B cell (primary cell): ENCODE data around the gene MAP1S. TPM values are rescaled to one million over a fixed set of nuclear protein-coding genes. Genes with fewer than 3 reads are reported as not detected.
A peak's percentile ranks its signal among the peaks of the same experiment; 100 is the strongest.

Experiments
- ATAC-seq: fragments of 200-7000 bp; cut with Tn5 transposase; one replicate; pipeline ENCODE4 v1.10.0; 2021; ENCODE audit warnings: low read depth, mild to moderate bottlenecking, moderate number of reproducible peaks, moderate library complexity
- CTCF ChIA-PET: fragments of 350-600 bp; sonication (Branson Sonifier 250); formaldehyde crosslinking; loops from one replicate; lab custom pipeline; 2021; ENCODE audit warnings: antibody characterized with exemption, inconsistent platforms; lab: Charles Lee
- POLR2A ChIA-PET: fragments of 350-600 bp; sonication (Branson Sonifier 250); formaldehyde crosslinking; loops from one replicate; lab custom pipeline; 2021; ENCODE audit warnings: antibody characterized with exemption; lab: Charles Lee
- DNase-seq: peaks from one replicate; pipeline ENCODE4 v3.0.0; 2013
- H2AFZ ChIP-seq: 2 replicates; pipeline ENCODE4 v1.6.1; 2012; ENCODE audit warnings: mild to moderate bottlenecking, low read depth, low read length; ENCODE audit not compliant: insufficient read depth, poor library complexity, severe bottlenecking
- H3K27ac ChIP-seq, 2 donors: 1 replicate in 1 of 2; 2 replicates in 1 of 2; pipeline ENCODE4 v1.5.1; 2012 to 2013; ENCODE audit warnings: low read length in 2 of 2, mild to moderate bottlenecking in 2 of 2, moderate library complexity in 1 of 2
- H3K27me3 ChIP-seq, 4 experiments: fragments of 200-600 bp in 1 of 4; sonication (generic) in 1 of 4; replicated peaks in 1 of 4; 1 replicate in 2 of 4; 2 replicates in 2 of 4; pipeline versions ENCODE4 v1.6.1 to v1.7.0; 2013 to 2016; ENCODE audit warnings: low read length in 3 of 4, mild to moderate bottlenecking in 2 of 4, mixed read lengths in 1 of 4, moderate library complexity in 1 of 4; ENCODE audit not compliant: insufficient read depth in 4 of 4, control insufficient read depth in 3 of 4; ENCODE audit errors: control extremely low read depth in 1 of 4
- H3K36me3 ChIP-seq, 2 experiments: replicated peaks in 1 of 2; 1 replicate in 1 of 2; 2 replicates in 1 of 2; pipeline versions ENCODE4 v1.6.1 to v1.7.1; 2013; ENCODE audit warnings: low read length in 1 of 2; ENCODE audit not compliant: insufficient read depth in 2 of 2, control insufficient read depth in 1 of 2; ENCODE audit errors: control extremely low read depth in 1 of 2, extremely low read depth in 1 of 2
- H3K4me1 ChIP-seq, 2 donors: fragments of 200-600 bp in 1 of 2; sonication (generic) in 1 of 2; 1 replicate in 1 of 2; 2 replicates in 1 of 2; pipeline versions ENCODE4 v1.5.1 to v1.6.1; 2013 to 2017; ENCODE audit warnings: low read length in 2 of 2; ENCODE audit not compliant: control insufficient read depth in 2 of 2, insufficient read depth in 2 of 2
- H3K4me2 ChIP-seq: replicated peaks from 2 replicates; pipeline ENCODE3; 2012; ENCODE audit warnings: mild to moderate bottlenecking, low read depth, low read length; ENCODE audit not compliant: poor library complexity, severe bottlenecking
- H3K4me3 ChIP-seq, 5 experiments: fragments of 200-600 bp in 1 of 5; sonication (generic) in 1 of 5; 1 replicate in 3 of 5; 2 replicates in 2 of 5; pipeline versions ENCODE4 v1.5.1 to v1.7.0; 2011 to 2016; ENCODE audit warnings: low read length in 4 of 5, mild to moderate bottlenecking in 4 of 5, low read depth in 2 of 5, control low read depth in 1 of 5, moderate library complexity in 1 of 5; ENCODE audit not compliant: insufficient read depth in 1 of 5; ENCODE audit errors: control extremely low read depth in 1 of 5, extremely low read depth in 1 of 5
- H3K79me2 ChIP-seq: fragments of 200-600 bp; sonication (generic); one replicate; pipeline ENCODE4 v1.6.0; 2016; ENCODE audit warnings: low read length; ENCODE audit not compliant: control insufficient read depth, insufficient read depth
- H3K9ac ChIP-seq: fragments of 200-600 bp; sonication (generic); 2 replicates; pipeline ENCODE4 v1.6.1; 2017; ENCODE audit warnings: mild to moderate bottlenecking, low read length, moderate library complexity
- H3K9me3 ChIP-seq, 3 donors: one replicate each; pipeline versions ENCODE4 v1.6.1 to v1.7.1; 2013; ENCODE audit warnings: low read length in 2 of 3; ENCODE audit not compliant: control insufficient read depth in 2 of 3, insufficient read depth in 1 of 3; ENCODE audit errors: control extremely low read depth in 1 of 3
- H4K20me1 ChIP-seq: 2 replicates; pipeline ENCODE4 v1.6.0; 2012; ENCODE audit warnings: mild to moderate bottlenecking, low read length; ENCODE audit not compliant: insufficient read depth, control insufficient read depth, poor library complexity, severe bottlenecking
- H3K27ac Mint-ChIP-seq: one replicate; pipeline ENCODE4 v1.8.0; 2021; ENCODE audit warnings: mixed read lengths
- H3K27me3 Mint-ChIP-seq: one replicate; pipeline ENCODE4 v1.8.0; 2021; ENCODE audit warnings: mixed read lengths
- H3K4me1 Mint-ChIP-seq: one replicate; pipeline ENCODE4 v1.8.0; 2021; ENCODE audit warnings: mixed read lengths
- H3K4me3 Mint-ChIP-seq: one replicate; pipeline ENCODE4 v1.8.0; 2021; ENCODE audit warnings: mixed read lengths
- H3K9me3 Mint-ChIP-seq: one replicate; pipeline ENCODE4 v1.8.0; 2022; ENCODE audit warnings: mixed read lengths; ENCODE audit not compliant: insufficient read depth
- CTCF ChIP-seq: fragments of 200-600 bp; IDR thresholded peaks from one replicate; pipeline ENCODE4 v1.8.0; 2022; ENCODE audit warnings: antibody characterized with exemption, mild to moderate bottlenecking
- EZH2 ChIP-seq: IDR thresholded peaks from 2 replicates; pipeline ENCODE4 v1.6.1; 2012; ENCODE audit warnings: borderline replicate concordance, low read depth, mild to moderate bottlenecking, moderate library complexity, low read length; ENCODE audit not compliant: insufficient read depth, poor library complexity, severe bottlenecking
- WGBS: methylation state at CpG from one replicate; pipeline ENCODE4 v1.1.5; 2013; ENCODE audit warnings: missing lambda C conversion rate; ENCODE audit not compliant: insufficient coverage; 5-methylcytosine and 5-hydroxymethylcytosine counted together
- intact Hi-C: fragments of 100-400 bp; cut with micrococcal nuclease; formaldehyde crosslinking; loops from one replicate; pipeline ENCODE4 v1.10.0; 2022
- polyA plus RNA-seq: library from polyadenylated mRNA; depleted of rRNA; stranded (reverse); fragments of >200 nt; gene quantifications from 2 replicates; pipeline ENCODE4 v1.2.3, GENCODE V29; 2012
- total RNA-seq, 2 donors: library from RNA; stranded (reverse); fragments of 120-200 nt in 1 of 2; gene quantifications; 1 replicate in 1 of 2; 2 replicates in 1 of 2; pipeline versions ENCODE4 v1.2.3 to v1.2.4, GENCODE V29; 2013 to 2022

MAP1S gene
- total and polyA plus RNA-seq, 2 donors (not counting 1 experiment from before 2014, with no cell fraction given): 38.2 to 83.0 TPM

GRCh38 chr19:17686592-17687024 is 32.7 kb upstream of the MAP1S start:
- 0% methylated on average over 2 of the region's 28 CpGs for WGBS
- no peaks in the 10 kb centered on the region for H3K9me3 Mint-ChIP-seq
- ChIA-PET POLR2A (no interaction called here), CTCF (no interaction called here)
- no peaks in the 10 kb centered on the region for H4K20me1 ChIP-seq
- peaks cover 0 to 31% (median 0%) of the 10 kb centered on the region in 3 donors for H3K9me3 ChIP-seq
- H3K27ac Mint-ChIP-seq: no peak overlapping the region
- H3K4me1 Mint-ChIP-seq: peaks cover 16% of the 10 kb centered on the region
- no peak overlapping the region for H3K9ac ChIP-seq
- peaks cover 0 to 65% (median 37%) of the 10 kb centered on the region in 4 experiments for H3K27me3 ChIP-seq
- ATAC-seq: no peak
- no peak for TF ChIP-seq EZH2
- no peak for TF ChIP-seq CTCF
- peak overlapping the region; percentile 32 for H3K4me3 Mint-ChIP-seq
- no peak for DNase-seq
- H2AFZ ChIP-seq: no peak overlapping the region
- peaks cover 22 to 32% of the 10 kb centered on the region in 2 donors for H3K4me1 ChIP-seq
- H3K79me2 ChIP-seq: no peaks in the 10 kb centered on the region
- H3K27me3 Mint-ChIP-seq: peaks cover 61% of the 10 kb centered on the region
- H3K27ac ChIP-seq: no peak overlapping the region
- intact Hi-C loops: no loop called here
- no peak overlapping the region for H3K4me3 ChIP-seq
- H3K4me2 ChIP-seq: peak overlapping the region; percentile 59
- H3K36me3 ChIP-seq: no peaks in the 10 kb centered on the region

- Mint-ChIP-seq H3K4me3 (peak overlapping the region; percentile 43), H3K27me3 (peaks cover 61% of the 10 kb centered on the region), H3K4me1 (peaks cover 16% of the 10 kb centered on the region), H3K9me3 (no peaks in the 10 kb centered on the region), H3K27ac (no peak overlapping the region)
- H3K27me3 ChIP-seq: peaks cover 0 to 66% (median 37%) of the 10 kb centered on the region in 4 experiments
- no peak for TF ChIP-seq CTCF
- no peak for TF ChIP-seq EZH2
- no peaks in the 10 kb centered on the region for H3K36me3 ChIP-seq
- no peak overlapping the region for H3K4me3 ChIP-seq
- H4K20me1 ChIP-seq: no peaks in the 10 kb centered on the region
- ChIA-PET CTCF (no interaction called here), POLR2A (no interaction called here)
- no peak overlapping the region for H3K27ac ChIP-seq
- no peak for DNase-seq
- ATAC-seq: no peak
- peaks cover 0 to 25% (median 0%) of the 10 kb centered on the region in 3 donors for H3K9me3 ChIP-seq
- peak overlapping the region; percentile 59 for H3K4me2 ChIP-seq
- peaks cover 22 to 32% of the 10 kb centered on the region in 2 donors for H3K4me1 ChIP-seq
- intact Hi-C loops: no loop called here
- WGBS: 3% methylated on average over 12 of the region's 24 CpGs
- H2AFZ ChIP-seq: no peak overlapping the region
- H3K9ac ChIP-seq: no peak overlapping the region
- H3K79me2 ChIP-seq: no peaks in the 10 kb centered on the region
These were observed 32.0 kb upstream of the MAP1S start for GRCh38 chr19:17687141-17687856.
